Measurements from ENCODE around the gene IMPDH1.

Gene IMPDH1

DNA sequence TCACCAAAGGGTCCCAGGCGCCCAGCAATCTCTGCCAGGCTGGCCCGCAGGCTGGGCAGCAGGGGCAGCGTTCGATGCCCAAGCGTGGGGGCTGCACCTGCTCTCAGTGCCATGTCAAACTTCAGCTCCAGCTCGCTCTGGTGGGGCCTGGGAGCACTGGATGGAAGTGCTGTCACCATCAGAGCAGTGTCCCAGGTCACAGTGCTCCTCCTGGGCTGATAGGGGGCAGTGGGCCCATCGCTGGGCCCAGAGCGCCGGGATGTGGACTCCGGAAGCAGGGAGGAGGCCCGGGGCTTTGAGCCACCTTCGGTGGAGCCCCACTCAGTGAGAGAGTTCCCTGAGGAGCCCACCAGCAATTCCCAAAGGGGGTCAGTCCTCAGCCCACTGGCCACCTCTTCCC lies 50.4 kb downstream of the IMPDH1 start:
- ATAC-seq: no peak
- TF ChIP-seq, protein P1, sequence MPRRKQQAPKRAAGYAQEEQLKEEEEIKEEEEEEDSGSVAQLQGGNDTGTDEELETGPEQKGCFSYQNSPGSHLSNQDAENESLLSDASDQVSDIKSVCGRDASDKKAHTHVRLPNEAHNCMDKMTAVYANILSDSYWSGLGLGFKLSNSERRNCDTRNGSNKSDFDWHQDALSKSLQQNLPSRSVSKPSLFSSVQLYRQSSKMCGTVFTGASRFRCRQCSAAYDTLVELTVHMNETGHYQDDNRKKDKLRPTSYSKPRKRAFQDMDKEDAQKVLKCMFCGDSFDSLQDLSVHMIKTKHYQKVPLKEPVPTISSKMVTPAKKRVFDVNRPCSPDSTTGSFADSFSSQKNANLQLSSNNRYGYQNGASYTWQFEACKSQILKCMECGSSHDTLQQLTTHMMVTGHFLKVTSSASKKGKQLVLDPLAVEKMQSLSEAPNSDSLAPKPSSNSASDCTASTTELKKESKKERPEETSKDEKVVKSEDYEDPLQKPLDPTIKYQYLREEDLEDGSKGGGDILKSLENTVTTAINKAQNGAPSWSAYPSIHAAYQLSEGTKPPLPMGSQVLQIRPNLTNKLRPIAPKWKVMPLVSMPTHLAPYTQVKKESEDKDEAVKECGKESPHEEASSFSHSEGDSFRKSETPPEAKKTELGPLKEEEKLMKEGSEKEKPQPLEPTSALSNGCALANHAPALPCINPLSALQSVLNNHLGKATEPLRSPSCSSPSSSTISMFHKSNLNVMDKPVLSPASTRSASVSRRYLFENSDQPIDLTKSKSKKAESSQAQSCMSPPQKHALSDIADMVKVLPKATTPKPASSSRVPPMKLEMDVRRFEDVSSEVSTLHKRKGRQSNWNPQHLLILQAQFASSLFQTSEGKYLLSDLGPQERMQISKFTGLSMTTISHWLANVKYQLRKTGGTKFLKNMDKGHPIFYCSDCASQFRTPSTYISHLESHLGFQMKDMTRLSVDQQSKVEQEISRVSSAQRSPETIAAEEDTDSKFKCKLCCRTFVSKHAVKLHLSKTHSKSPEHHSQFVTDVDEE (CRISPR knock-in tag; IDR thresholded peaks at IDR 0.05): no peak
- TF ChIP-seq GLIS3 (CRISPR knock-in tag; IDR thresholded peaks at IDR 0.05) (no peak), ZC3H10 (CRISPR knock-in tag; IDR thresholded peaks at IDR 0.05) (no peak), CSDC2 (CRISPR knock-in tag; IDR thresholded peaks at IDR 0.05) (no peak), ZFP3 (CRISPR knock-in tag; IDR thresholded peaks at IDR 0.05) (no peak), ESRRG (CRISPR knock-in tag; IDR thresholded peaks at IDR 0.05) (no peak), PPARA (CRISPR knock-in tag; IDR thresholded peaks at IDR 0.05; ENCODE audit: borderline replicate concordance) (no peak), ISL1 (CRISPR knock-in tag; IDR thresholded peaks at IDR 0.05) (no peak), SNAI2 (CRISPR knock-in tag; IDR thresholded peaks at IDR 0.05) (no peak), OSR1 (CRISPR knock-in tag; IDR thresholded peaks at IDR 0.05) (no peak), TCF4 (CRISPR knock-in tag; IDR thresholded peaks at IDR 0.05; ENCODE audit: borderline replicate concordance) (no peak), ZNF8 (CRISPR knock-in tag; IDR thresholded peaks at IDR 0.05) (no peak), ARNTL (CRISPR knock-in tag; IDR thresholded peaks at IDR 0.05; ENCODE audit: borderline replicate concordance, low read depth) (no peak)
- TF ChIP-seq, protein P2, sequence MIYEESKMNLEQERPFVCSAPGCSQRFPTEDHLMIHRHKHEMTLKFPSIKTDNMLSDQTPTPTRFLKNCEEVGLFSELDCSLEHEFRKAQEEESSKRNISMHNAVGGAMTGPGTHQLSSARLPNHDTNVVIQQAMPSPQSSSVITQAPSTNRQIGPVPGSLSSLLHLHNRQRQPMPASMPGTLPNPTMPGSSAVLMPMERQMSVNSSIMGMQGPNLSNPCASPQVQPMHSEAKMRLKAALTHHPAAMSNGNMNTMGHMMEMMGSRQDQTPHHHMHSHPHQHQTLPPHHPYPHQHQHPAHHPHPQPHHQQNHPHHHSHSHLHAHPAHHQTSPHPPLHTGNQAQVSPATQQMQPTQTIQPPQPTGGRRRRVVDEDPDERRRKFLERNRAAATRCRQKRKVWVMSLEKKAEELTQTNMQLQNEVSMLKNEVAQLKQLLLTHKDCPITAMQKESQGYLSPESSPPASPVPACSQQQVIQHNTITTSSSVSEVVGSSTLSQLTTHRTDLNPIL (CRISPR knock-in tag; IDR thresholded peaks at IDR 0.05; ENCODE audit: low read depth): no peak
- TF ChIP-seq, protein P3, sequence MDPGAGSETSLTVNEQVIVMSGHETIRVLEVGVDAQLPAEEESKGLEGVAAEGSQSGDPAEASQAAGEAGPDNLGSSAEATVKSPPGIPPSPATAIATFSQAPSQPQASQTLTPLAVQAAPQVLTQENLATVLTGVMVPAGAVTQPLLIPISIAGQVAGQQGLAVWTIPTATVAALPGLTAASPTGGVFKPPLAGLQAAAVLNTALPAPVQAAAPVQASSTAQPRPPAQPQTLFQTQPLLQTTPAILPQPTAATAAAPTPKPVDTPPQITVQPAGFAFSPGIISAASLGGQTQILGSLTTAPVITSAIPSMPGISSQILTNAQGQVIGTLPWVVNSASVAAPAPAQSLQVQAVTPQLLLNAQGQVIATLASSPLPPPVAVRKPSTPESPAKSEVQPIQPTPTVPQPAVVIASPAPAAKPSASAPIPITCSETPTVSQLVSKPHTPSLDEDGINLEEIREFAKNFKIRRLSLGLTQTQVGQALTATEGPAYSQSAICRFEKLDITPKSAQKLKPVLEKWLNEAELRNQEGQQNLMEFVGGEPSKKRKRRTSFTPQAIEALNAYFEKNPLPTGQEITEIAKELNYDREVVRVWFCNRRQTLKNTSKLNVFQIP (CRISPR knock-in tag; IDR thresholded peaks at IDR 0.05; ENCODE audit: borderline replicate concordance, low read depth): no peak
- TF ChIP-seq, protein P4, sequence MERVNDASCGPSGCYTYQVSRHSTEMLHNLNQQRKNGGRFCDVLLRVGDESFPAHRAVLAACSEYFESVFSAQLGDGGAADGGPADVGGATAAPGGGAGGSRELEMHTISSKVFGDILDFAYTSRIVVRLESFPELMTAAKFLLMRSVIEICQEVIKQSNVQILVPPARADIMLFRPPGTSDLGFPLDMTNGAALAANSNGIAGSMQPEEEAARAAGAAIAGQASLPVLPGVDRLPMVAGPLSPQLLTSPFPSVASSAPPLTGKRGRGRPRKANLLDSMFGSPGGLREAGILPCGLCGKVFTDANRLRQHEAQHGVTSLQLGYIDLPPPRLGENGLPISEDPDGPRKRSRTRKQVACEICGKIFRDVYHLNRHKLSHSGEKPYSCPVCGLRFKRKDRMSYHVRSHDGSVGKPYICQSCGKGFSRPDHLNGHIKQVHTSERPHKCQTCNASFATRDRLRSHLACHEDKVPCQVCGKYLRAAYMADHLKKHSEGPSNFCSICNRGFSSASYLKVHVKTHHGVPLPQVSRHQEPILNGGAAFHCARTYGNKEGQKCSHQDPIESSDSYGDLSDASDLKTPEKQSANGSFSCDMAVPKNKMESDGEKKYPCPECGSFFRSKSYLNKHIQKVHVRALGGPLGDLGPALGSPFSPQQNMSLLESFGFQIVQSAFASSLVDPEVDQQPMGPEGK (CRISPR knock-in tag; IDR thresholded peaks at IDR 0.05; ENCODE audit: borderline replicate concordance): no peak
- TF ChIP-seq, protein P5, sequence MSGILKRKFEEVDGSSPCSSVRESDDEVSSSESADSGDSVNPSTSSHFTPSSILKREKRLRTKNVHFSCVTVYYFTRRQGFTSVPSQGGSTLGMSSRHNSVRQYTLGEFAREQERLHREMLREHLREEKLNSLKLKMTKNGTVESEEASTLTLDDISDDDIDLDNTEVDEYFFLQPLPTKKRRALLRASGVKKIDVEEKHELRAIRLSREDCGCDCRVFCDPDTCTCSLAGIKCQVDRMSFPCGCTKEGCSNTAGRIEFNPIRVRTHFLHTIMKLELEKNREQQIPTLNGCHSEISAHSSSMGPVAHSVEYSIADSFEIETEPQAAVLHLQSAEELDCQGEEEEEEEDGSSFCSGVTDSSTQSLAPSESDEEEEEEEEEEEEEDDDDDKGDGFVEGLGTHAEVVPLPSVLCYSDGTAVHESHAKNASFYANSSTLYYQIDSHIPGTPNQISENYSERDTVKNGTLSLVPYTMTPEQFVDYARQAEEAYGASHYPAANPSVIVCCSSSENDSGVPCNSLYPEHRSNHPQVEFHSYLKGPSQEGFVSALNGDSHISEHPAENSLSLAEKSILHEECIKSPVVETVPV (CRISPR knock-in tag; IDR thresholded peaks at IDR 0.05): no peak

DNA sequence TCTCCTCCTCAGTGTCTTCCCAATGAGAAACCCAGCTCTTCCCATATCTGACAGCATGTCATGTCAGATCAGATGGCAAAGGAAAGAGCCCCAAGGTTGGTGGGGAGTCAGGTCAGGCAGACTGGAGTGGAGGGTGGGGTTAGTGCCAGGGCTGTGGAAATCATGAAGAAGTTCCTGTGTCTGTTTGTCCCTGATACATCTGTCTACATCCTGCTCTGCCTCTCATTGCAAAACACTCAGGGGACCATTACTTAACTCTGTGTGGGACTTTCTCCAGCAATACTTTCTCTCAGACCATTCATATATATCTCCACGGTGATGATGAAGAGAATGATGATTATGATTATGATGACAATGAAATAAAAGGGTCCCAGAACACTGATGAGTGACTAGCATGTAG lies 51.5 kb downstream of the IMPDH1 start:
- no peak for ATAC-seq
- no peak for TF ChIP-seq ZFP3 (CRISPR knock-in tag; IDR thresholded peaks at IDR 0.05)
- no peak for TF ChIP-seq ZC3H10 (CRISPR knock-in tag; IDR thresholded peaks at IDR 0.05)
- TF ChIP-seq, protein P5 (CRISPR knock-in tag; IDR thresholded peaks at IDR 0.05): no peak
- no peak for TF ChIP-seq TOX (CRISPR knock-in tag; IDR thresholded peaks at IDR 0.05; ENCODE audit: borderline replicate concordance)
- TF ChIP-seq PPARA (CRISPR knock-in tag; IDR thresholded peaks at IDR 0.05; ENCODE audit: borderline replicate concordance): no peak
- TF ChIP-seq BACH2 (CRISPR knock-in tag; IDR thresholded peaks at IDR 0.05; ENCODE audit: borderline replicate concordance): no peak
- no peak for TF ChIP-seq TCF4 (CRISPR knock-in tag; IDR thresholded peaks at IDR 0.05; ENCODE audit: borderline replicate concordance)
- TF ChIP-seq ZNF565 (CRISPR knock-in tag; conservative IDR thresholded peaks at IDR 0.05; ENCODE audit: low read depth): no peak
- TF ChIP-seq, protein P4 (CRISPR knock-in tag; IDR thresholded peaks at IDR 0.05; ENCODE audit: borderline replicate concordance): no peak

All from SK-N-SH treated with all-trans-retinoic acid at 6 μM for 48 hours (cell line).